Fibroblast of skin of right biceps (primary cell): ENCODE data around the gene CHRNA5.
"Not testable (repeated sequence)": the region's sequence is repeated elsewhere in the genome, so short reads cannot be mapped to it uniquely, and the experiment has no call there.

Experiments
- DNase-seq: peaks from one replicate; pipeline ENCODE4 v3.0.0-alpha.2; 2013

CHRNA5 gene

DNA sequence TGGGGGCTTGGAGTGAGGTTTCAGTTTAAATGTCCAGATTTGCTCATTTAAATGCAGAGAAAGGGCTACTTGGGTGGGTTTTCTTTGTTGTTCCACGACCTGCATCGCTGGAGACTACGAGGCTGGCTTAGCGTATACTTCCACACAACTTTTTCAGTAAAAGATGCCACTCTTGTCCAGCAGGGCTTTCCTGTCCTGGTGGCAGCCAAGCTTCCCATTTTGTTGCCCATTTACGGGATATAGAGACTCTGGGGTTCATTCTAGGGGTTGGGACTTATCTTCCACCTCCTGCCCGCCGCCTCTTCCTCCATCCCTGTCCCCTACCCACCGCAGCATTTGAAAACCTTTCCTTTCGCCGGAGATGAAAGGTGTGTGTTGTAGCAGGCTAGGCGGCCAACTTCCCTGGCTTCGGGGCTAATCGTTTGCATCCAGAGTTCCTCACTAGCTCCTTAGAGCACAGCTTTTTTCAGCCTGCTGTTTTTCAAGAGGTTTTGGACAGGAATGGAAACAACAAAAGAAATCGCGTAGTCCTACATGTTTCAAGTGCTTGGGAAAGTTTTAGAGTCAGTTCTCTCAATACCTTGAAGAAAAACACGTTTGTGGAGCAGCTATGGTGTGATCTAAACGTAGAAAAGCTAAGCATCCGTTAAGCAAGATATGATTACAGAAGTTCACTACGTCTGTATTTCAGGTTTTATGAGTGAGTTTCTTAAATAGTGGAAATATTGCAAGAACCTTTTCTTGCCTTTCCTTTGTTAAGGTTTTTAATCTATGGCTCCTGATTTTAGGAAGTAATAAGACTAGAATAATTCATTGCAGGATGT, 843 bp downstream of the CHRNA5 start:
- peak; percentile 14 for DNase-seq

DNA sequence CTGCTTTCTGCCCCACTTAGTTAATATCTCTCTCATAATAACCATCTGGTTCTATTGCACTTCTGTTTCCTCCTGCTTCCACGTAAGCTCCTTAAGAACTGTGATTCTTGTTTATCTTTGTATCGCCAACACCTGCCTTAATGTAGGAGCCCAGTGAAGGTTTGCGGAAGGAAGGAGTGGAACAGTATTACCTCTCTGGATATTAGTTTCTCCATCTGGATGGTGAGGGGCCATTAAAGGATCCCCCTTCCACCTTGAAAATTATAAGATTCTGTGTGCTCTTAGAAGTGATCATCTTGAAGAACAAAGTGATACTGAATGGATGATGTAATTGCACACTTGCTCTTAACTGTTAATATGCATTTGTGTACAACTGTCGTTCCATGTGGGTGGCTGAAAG, 2.2 kb downstream of the CHRNA5 start:
- DNase-seq, result no peak

DNA sequence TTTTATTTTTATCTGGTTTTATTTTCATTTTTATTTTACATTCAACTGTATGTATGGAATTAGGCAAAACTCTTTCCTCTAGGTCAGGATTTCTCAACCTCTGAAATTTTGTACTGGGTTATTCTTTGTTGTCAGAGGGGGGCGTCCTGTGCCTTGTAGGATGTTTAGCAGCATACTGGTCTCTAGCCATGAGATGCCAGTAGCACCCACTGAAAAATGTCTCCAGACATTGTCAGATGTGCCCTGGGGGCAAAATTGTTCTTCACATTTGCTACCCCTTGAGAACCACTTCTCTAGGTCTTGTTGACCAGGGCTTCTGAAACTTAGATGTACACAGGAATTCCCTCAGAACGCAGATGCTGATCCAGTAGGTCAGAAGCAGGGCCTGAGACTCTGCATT, 5.4 kb downstream of the CHRNA5 start:
- no peak for DNase-seq

DNA sequence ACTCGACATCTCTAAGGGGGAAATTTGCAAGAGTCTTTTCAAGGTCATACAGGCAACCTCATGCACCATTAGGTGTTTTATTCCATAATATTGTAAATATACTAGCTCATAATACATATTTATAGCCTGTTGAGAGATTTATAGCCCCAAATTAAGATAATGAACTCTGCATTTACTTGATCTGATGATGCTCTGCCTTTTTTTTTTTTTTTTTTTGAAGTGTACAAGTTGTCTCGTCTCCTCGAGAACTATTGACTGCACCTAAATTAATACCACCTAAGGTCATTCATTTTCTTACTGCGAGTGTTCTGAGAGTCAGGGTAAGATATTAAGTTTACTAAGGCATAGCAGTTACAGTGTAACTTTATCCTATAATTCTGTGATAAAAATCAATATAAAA, 6.1 kb downstream of the CHRNA5 start:
- no peak for DNase-seq

DNA sequence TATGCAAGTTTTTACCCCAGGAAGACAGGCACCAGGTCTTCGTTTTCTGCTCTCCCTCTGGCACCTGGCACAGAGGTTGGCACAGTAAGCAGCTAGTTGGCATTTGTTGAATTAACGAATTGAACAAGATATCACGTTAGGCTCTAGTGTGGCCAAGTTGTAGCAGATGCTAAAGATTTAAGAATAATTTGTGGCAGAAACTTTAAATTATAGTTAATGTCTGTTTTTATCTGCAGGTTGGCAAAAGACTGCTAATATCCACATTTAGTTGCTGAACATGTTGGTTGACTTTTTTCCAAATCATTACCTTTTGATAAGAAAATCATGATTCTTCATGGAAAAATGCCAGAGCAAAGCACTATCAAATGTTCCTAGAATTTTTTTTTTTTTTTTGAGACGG, 8.1 kb downstream of the CHRNA5 start:
- DNase-seq, result no peak

DNA sequence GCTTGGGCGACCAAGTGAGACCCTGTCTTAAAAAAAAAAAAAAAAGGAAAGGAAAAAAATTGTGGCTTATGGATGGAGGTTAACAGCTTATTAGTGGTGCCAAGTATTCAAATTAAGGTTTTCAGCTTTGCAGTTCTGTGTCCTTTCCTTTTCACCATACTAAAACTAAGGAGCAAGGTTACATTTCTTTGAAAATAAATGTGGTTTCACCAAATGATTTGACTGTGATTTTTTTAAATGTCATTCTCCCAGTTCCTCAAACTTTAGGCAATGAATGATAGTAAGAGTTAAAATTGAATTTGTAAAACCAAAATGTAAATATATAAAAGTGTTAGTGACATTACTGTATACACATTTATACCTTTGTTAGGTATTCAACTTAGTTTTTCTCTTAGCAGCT, 9.6 kb downstream of the CHRNA5 start:
- no peak for DNase-seq

DNA sequence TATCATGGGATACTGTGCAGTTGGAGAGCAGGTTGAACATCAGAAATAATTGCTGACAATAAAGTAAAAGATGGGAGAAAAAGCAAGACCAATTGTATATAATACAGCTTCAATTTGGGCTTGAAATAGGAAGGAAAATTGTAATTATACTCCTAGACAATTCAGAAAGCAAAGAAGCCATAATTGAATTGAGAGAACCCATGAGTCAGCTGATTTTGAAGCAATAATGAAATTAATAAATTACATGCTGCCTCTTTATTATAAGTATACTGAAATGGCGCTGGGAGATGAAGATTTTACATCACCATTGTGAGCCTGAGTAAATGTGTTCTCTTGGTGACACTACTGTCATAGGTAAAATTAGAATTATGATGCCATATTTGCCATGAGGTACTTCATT, 32.3 kb downstream of the CHRNA5 start:
- DNase-seq, result no peak

DNA sequence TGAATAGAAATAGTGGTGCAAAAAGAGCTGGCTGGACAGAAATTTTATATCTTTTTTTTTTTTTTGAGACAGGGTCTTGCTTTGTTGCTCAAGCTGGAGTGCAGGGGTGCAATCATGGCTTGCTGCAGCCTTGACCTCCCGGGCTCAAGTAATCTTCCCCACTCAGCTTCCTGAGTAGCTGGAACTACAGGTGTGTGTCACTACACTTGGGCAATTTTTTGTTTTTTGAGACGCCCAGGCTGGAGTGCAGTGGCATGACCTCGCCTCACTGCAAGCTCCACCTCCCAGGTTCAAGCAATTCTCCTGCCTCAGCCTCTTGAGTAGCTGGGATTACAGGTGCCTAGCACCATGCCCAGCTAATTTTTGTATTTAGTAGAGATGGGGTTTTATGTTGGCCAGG, 33.0 kb downstream of the CHRNA5 start:
- DNase-seq, result no peak

DNA sequence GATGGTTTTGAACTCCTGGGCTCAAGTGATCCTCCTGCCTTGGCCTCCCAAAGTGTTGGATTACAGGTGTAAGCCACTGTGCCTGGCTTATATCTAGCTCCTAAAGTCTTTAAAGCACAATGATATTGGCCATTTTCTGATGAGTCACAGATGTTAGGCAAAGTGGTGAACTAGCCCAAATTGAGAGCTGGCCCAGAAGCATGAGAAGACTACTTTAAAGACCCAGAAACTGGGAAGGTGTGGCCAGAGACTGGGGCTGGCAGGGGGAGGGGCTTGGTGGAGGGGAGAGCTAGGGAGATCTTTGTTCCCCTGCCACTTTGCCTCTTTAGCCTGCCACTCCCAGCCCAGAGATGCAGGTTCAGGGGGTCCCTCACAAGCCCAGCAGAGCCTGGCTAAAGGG, 33.9 kb downstream of the CHRNA5 start:
- DNase-seq, result no peak

DNA sequence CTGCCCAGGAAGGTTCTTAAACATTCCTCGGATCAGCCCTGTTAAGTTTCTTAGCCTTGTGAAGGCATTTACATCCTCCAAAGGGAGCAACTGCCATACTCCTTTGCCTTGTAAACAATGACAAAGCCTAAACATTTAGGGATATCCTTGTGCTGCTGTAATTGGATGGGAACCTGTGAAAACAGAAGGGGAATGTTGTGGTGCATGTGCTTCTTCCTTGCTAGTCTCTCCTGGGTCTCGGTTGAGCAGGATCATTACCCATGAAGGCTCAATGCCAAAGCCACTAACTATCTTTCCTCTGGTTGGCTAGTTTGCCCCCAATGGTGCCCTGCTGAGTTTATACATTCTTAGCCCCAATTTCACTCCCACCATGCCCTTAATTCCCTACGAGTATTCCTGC, 38.1 kb downstream of the CHRNA5 start:
- DNase-seq, result no peak

DNA sequence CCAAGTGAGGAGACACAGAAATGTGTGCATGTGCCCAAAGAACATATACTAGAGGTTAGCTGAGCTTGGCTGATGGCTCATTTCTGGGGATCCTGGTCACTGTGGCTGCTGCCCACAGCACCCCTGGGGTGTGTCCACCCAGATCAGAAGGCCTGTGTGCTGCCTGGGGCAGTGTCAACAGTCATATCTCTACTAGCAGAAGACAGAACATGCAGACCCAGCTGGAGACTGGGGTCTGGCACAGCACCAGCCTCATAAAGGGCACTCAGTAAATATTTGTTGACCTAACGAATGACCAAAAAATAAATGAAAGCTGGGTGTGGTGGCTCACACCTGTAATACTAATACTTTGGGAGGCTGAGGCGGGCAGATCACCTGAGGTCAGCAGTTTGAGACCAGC, 39.1 kb downstream of the CHRNA5 start:
- DNase-seq, result no peak

DNA sequence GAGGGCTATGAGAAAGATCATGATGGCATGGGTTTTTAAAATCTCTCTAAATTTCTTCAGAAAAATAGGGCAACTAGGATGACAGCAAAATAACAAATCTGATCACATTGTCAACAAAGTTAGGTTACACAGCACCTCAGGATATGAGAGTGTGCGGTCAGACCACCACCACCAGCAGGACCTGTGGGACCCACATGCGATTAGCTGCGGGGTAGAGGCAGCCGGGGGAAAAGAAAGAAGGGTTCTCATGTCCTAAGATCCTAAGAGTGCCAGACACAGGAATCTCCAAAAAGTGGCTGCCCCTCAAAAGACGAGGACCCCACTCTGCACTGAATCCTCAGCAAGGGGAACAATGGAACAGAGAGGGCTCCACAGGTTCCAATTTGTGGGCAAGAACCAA, 39.9 kb downstream of the CHRNA5 start:
- DNase-seq, result no peak

DNA sequence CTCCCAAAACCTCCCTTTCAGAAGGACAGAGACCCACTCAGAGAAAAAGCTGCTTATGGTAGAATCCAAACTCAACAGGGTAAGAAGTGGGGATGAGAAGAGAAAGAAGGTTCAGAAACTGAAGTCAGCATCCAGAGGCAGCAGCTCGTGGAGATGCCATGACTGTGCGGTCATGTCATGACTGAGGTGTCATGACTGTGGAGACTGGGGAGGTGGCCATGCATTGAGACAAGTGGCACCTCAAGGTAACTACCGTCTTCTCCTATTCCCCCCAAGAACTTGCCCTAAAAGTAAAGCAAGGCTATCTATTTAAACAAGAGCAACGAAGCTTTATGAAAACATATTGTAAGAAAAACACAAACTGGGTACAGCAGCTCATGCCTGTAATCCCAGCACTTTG, 40.4 kb downstream of the CHRNA5 start:
- no peak for DNase-seq

DNA sequence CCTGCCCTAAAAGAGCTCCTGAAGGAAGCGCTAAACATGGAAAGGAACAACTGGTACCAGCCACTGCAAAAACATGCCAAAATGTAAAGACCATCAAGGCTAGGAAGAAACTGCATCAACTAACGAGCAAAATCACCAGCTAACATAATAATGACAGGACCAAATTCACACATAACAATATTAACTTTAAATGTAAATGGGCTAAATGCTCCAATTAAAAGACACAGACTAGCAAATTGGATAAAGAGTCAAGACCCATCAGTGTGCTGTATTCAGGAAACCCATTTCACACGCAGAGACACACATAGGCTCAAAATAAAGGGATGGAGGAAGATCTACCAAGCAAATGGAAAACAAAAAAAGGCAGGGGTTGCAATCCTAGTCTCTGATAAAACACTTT, 44.2 kb downstream of the CHRNA5 start:
- not testable (repeated sequence) for DNase-seq

DNA sequence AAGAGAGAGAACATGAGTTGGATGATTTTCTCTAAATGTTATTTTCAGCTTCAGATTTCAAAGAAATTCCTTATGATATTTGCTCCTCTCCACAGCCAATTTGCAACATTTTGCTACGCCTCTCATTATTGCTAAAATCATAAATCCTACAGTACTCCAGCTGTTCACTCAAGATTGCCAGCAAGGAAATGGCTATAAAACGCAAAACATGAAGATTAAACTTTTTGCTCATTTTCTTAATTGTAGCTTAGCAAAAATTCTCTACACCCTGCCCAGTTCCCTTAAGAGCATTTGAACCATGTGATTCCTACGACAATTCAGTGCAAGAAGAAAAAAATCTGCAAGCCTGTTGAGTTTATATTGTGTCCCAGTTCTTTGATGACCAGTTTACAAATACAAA, 48.7 kb downstream of the CHRNA5 start:
- DNase-seq, result no peak

DNA sequence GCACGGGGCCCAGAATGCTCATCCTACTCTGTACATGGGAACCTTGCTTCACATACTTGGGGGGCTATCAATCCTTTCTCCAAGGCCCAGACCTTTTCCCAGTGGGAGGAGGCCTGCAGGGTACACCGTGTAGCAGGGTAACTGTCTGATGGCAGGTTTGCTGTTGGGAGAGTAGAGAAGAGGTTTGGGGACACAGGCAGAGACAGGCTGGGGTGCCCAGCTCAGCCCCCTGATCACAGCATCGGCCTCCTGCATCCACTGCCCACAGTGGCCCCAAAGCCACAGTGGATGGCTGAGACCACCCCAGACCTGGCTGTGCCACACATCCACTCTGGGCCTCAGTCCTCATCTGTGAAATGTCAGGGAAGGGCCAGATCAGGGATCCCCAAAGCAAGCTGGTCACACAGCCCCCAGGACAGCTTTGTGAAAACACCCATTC, 49.9 kb downstream of the CHRNA5 start:
- DNase-seq, result no peak

DNA sequence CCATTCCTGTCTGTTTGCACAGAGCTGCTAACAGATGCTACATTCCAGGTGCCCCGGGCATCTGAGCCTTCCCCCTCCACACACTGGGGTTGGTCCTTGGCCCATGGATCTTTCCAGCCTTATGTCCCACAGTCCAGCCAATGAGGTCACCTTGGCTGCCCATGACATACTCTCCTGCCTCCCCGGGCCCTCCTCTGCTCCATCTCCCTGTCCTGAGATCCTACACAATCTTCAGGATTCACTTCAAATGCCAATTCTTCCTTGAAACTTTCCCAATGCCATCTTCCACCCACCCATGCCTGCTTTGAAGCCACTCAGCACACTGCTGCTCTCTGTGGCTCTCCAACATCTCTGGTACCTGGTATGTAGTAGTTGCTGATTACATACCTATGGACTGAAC, 51.2 kb downstream of the CHRNA5 start:
- no peak for DNase-seq

DNA sequence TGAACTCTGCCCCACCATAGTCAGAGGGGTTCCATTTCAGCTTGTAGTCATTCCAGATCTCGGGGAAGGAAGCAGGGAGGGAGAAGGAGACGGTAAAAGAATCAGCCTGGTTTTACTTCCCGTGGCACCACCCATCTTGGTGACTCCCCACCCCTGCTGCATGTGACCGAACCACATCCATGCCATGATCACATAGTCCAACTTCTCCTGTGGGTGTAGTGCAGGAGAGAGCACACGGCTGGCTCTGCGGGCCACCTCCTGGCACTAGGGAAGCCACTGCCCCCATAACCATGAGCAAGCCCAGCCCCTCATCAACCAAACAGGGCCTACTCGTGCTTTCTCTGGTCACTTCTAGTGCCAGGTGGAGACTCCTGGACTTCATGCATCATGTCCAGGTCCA, 51.8 kb downstream of the CHRNA5 start:
- DNase-seq, result no peak

DNA sequence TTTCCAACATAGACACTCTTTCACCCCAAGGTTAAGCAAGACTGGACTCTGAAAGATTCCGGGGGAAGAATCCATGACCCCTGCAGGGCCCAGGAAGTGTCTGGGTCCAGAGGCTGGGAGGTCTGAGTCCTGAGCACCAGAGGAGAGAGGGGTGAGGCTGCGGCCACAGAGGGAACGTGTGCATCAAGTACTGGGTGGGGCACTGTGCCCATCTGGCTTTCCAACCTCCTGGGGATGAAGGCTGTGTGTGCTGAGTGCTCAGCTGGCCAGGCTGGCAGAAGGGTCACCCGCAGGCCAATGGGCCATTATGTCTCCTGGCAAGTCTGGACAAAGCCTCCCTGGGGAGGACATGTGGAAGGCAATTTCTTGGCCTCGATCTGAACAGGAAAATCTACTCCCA, 52.2 kb downstream of the CHRNA5 start:
- DNase-seq, result no peak

DNA sequence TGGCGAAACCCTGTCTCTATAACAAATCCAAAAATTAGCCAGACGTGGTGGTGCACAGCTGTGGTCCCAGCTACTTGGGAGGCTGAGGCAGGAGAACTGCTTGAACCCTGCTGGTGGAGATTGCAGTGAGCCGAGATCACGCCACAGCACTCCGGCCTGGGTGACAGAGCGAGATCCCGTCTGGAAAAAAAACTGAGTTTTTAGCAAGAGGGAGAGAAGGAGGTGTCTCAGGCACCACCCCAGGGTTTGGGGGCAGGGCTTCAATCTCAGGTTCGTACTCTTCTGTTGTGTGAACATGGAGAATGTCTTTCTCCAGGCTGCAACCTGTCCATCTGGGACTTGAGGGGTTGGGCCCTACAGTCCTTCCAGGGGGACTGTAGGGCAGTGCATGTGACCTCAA, 52.7 kb downstream of the CHRNA5 start:
- no peak for DNase-seq

DNA sequence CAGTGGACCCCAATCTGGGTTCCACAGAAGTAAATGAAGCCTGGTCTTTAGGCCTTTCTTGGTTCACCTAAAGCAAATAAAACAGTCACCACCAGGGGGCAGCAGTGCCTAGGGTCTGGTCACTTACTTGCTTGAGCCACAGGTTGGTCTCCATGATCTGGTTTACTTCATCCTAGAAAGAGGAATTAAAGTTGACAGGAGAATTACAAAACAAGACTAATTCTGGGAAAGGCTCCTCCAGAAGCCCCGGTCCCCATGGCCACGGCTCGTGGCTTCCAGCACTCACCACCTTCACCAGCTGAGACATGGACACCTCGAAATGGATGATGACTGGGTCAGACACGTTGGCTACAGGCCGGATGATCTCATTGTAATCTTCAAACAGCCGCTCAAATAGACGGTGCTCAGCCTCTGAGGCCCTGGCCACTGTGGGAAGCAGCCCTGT, 53.2 kb downstream of the CHRNA5 start:
- DNase-seq, result peak; percentile 77

DNA sequence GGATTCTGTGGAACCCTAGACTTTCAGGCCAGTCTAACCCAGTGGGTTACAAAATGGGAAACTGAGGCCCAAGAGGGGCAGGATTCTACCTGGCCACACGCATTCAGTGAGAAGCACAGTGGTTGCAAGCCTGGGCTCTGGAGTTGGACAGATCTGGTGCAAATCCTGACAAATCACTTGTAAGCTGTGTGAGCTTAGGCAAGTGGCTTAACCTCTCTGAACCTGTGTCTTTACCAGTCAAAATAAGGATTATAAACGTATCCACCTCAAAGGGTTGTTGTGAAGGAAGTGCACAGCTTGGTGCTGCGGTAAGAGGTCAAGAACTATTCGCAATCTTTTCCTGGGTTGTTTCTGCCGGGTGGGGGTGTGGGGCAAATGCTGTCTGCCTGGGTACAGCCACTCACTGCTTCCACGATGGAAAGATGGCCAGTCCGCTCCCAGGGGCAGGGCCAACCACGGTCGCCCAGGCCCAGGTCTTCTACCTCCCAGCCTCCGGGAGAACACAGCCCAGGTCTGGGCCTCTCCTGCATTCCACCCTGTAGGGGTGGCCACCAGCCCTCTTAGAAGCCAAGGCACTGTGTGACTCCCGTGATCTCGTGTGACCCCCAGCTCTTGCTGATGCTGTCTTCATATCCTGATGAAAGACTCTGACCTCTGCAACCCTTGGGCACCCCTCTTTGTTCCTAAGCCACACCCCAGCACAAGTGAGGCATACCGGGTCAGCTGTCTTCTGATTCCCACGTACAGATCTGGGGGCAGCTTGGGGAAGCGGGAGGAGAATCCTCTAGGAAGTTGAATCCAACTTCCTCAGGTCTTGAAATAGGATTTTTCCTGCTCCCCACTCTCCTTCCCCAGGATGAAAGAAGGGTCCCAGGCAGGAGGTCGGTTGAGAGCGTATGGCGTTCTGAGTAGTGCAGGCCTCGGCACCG, 54.0 kb downstream of the CHRNA5 start:
- no peak for DNase-seq

DNA sequence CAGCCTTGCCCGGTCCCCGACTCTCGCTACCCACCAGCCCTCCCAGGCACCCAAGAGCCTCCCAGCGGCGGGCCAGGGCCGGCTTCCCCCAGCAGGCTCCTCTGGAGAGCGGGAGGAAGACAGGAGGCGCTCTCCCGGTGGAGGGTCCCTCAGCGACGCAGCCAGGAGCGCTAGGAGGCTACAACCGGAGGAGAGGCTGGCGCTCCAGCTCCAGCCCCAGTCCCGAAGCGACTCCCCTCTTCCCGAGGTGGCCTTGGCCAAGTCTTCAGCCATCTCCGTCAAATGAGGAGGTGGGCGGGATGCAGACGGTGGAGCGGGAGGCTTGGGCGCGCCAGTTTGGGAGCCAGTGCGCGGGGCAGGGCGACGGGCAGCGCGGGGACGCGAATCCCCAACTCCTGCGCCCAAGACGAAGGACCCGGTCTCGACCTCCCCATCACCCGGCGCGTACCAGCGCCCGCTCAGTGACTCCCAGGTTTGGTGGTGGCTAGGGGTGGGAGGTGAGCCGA, 54.8 kb downstream of the CHRNA5 start:
- DNase-seq, result peak; percentile 4
